Pancreas (tissue), 10 donors: ENCODE data around the gene VAMP2. TPM values are rescaled to one million over a fixed set of nuclear protein-coding genes. Genes with fewer than 3 reads are reported as not detected.

Experiments
- ATAC-seq, 4 donors: fragments of 200-7000 bp; cut with Tn5 transposase; one replicate each; pipeline versions ENCODE4 v1.8.0 to v1.9.1; 2020; ENCODE audit warnings: mild to moderate bottlenecking in 4 of 4, moderate library complexity in 4 of 4
- DNase-seq, 6 donors: peaks; one replicate each; pipeline ENCODE4 v3.0.0-alpha.2; 2020
- FAIRE-seq: peaks from 2 replicates; lab custom pipeline; 2012; peaks lifted over from hg19 to GRCh38; lab: Jason Lieb, UNC
- H3K27ac ChIP-seq, 4 donors: fragments of 200-600 bp; sonication (generic); 1 replicate in 3 of 4; 2 replicates in 1 of 4; pipeline versions ENCODE4 v1.5.0 to v1.8.0; 2020
- H3K27me3 ChIP-seq, 4 donors: fragments of 200-600 bp; one replicate each; pipeline ENCODE4 v1.8.0; 2021
- H3K36me3 ChIP-seq, 3 donors: fragments of 200-600 bp; sonication (generic) in 1 of 3; one replicate each; pipeline versions ENCODE4 v1.5.0 to v1.8.0; 2020 to 2021
- H3K4me1 ChIP-seq, 3 donors: fragments of 200-600 bp; one replicate each; pipeline ENCODE4 v1.8.0; 2021
- H3K4me3 ChIP-seq, 4 donors: fragments of 200-600 bp; sonication (generic) in 2 of 4; one replicate each; pipeline versions ENCODE4 v1.5.0 to v1.8.0; 2020 to 2021
- H3K9me3 ChIP-seq, 4 donors: fragments of 200-600 bp; one replicate each; pipeline ENCODE4 v1.8.0; 2021
- CTCF ChIP-seq, 4 donors: fragments of 200-600 bp; sonication (generic) in 3 of 4; IDR thresholded peaks; one replicate each; pipeline versions ENCODE4 v1.5.0 to v1.8.0; 2021; ENCODE audit warnings: antibody characterized with exemption in 4 of 4
- WGBS, 2 donors: extraction: QIAGEN DNeasy Blood & Tissue Kit; methylation state at CpG; one replicate each; pipeline ENCODE4 v1.1.7; 2013; 5-methylcytosine and 5-hydroxymethylcytosine counted together
- intact Hi-C, 3 donors: fragments of 100-400 bp; cut with DNase I; formaldehyde crosslinking; loops; one replicate each; pipeline versions ENCODE4 v1.11.1 to v1.14.2; 2022
- polyA plus RNA-seq, 2 donors: library from polyadenylated mRNA; stranded (reverse); fragments of 200-250 nt; gene quantifications; one replicate each; pipeline ENCODE4 v1.2.3, GENCODE V29; 2013
- total RNA-seq, 6 donors: library from RNA; stranded (reverse); fragmentation: NEBNext Ultra II Directional in 4 of 6; extraction: Animal tissue kit (Norgen Biotek cat#: 25700) in 4 of 6; gene quantifications; one replicate each; pipeline versions ENCODE4 v1.2.1 to v1.2.4, GENCODE V29; 2021 to 2023
- donor health status: healthy with polysubstance abuse.
- donor health status: DM: no; HTN: no; CAD: no; lungs with moderate emphysema.
- donor health status: DM: no; HTN: no; CAD: no.
- donor health status: control.
- donor health status: control.
- donor health status: Bipolar disorder and iron deficiency.
- donor health status: DM: yes; HTN: yes; CAD: no.
- donor health status: DM: no; HTN: no; CAD: no.
- donor health status: DM: no; HTN: no; CAD: no.
- donor health status: DM: yes; HTN: yes; CAD: no.

VAMP2 gene
- total and polyA plus RNA-seq, 8 donors: 19.5 to 82.0 (median 30.0) TPM

DNA sequence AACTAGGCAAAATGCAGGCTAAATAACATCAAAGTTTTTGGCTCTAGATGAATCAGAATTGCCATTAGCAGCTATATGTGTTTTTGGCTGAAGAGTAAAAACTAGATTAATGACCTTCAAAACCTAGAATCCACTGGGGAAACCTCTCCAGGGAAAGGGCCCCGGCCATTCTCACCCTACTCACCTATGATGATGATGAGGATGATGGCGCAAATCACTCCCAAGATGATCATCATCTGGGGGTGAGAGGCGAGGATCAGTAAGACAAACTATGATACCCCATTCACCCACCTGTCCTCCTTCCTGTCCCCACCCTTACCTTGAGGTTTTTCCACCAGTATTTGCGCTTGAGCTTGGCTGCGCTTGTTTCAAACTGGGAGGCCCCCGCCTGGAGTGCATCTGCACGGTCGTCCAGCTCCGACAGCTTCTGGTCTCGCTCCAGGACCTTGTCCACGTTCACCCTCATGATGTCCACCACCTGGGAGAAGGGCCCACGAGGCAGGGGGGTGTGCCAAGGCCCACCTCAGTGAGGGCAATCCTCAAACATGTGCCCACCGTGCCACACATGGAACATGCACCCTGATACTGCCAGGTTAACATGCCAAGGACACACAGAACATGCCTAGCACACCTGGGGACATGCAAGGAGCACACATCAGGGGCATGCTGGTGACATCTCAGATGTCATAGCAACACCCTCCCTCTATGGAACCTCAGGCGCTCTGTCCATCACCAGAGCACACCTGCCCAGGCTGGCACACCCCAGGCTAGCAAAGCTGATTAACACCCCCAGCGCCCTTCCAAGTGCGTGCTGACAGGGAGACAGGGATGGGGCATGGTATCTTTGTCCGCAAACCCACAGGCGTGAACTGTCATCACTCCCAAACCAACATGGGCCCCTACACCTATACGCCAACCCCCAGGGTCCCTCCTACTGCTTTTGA lies 1.2 kb downstream of the VAMP2 start:
- DNase-seq: peak in 3 of 6 donors; percentile 36 to 65 (median 54)
- Histone ChIP-seq H3K4me1 (peaks cover 17 to 25% (median 17%) of the 10 kb centered on the region in 3 donors), H3K27ac (peak overlapping the region; percentile 82 to 99 (median 96)), H3K36me3 (no peaks in the 10 kb centered on the region), H3K27me3 (no peaks in the 10 kb centered on the region), H3K4me3 (peak overlapping the region; percentile 68 to 100 (median 99)), H3K9me3 (no peaks in the 10 kb centered on the region)
- TF ChIP-seq CTCF (IDR thresholded peaks at IDR 0.05): no peak
- no peak for FAIRE-seq
- intact Hi-C loops: loop anchor here in 1 of 3 donors (5.0 kb wide), 1 partner anchor 34 kb away; no protein-coding TSS in a partner anchor
- 31 to 38% methylated on average over 19 of the region's 19 CpGs for WGBS, 2 donors
- no peak for ATAC-seq

GRCh38 chr17:8160741-8161221 lies 2.0 kb downstream of the VAMP2 start:
- Histone ChIP-seq H3K27me3 (no peaks in the 10 kb centered on the region), H3K4me1 (peaks cover 17 to 25% (median 17%) of the 10 kb centered on the region in 3 donors), H3K36me3 (no peaks in the 10 kb centered on the region), H3K4me3 (peak overlapping the region in 1 of 4 donors; percentile 99), H3K27ac (peak overlapping the region in 2 of 4 donors; percentile 98 to 99), H3K9me3 (no peaks in the 10 kb centered on the region)
- WGBS, 2 donors: 45% methylated on average over 5 of the region's 5 CpGs
- no peak for FAIRE-seq
- intact Hi-C loops: loop anchor here in 1 of 3 donors (5.0 kb wide), 1 partner anchor 33 kb away; no protein-coding TSS in a partner anchor
- ATAC-seq: no peak
- peak in 2 of 6 donors; percentile 27 to 46 for DNase-seq
- TF ChIP-seq CTCF (IDR thresholded peaks at IDR 0.05): no peak

- FAIRE-seq (no peak), ATAC-seq (no peak), DNase-seq (no peak)
- intact Hi-C loops: loop anchor here in 1 of 3 donors (5.0 kb wide), 1 partner anchor 33 kb away; no protein-coding TSS in a partner anchor
- H3K27me3 ChIP-seq: no peaks in the 10 kb centered on the region
- H3K9me3 ChIP-seq: no peaks in the 10 kb centered on the region
- TF ChIP-seq CTCF (IDR thresholded peaks at IDR 0.05): no peak
- no peaks in the 10 kb centered on the region for H3K36me3 ChIP-seq
- H3K4me1 ChIP-seq: peaks cover 17 to 26% (median 17%) of the 10 kb centered on the region in 3 donors
- H3K4me3 ChIP-seq: no peak overlapping the region
- WGBS, 2 donors: 57 to 61% methylated on average over 3 to 4 of the region's 4 CpGs
- H3K27ac ChIP-seq: no peak overlapping the region
These were observed 2.5 kb downstream of the VAMP2 start for GRCh38 chr17:8160224-8160577.

DNA sequence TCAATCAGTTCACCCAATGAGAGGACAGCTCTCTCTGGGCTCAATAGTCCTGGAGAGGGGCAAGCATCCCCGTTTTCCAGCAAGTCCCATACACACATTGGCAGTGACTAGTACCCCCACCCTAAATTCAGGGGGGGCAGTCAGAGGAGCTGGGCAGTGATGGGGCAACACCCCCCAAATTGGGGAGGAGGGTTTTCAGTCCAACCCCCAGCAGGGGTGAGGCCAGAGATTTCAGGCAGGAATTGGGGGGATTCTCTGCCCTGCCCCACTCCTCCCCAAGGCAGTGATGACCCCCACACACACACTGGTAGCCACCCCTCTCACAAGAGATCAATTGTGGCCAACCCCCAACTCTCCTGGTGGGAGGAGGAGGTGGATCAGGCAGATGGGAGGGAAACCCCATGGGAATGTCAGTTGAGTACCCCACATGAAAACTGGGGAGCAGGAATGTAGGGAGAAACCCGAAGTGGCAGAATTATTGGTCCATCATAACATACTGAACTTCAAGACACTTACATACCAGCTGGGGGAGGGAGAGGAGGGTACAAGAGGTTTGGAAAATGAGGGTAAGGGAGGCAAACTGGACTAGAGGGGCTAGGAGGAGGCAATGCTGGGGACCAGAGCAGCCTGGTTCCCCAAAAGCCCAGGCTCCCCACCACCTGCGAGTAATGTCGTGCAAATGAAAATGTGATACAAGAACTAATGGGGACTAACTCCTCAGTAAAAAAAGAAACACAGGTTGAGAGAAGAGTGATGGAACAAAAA lies 3.1 kb downstream of the VAMP2 start:
- no peaks in the 10 kb centered on the region for H3K36me3 ChIP-seq
- H3K4me3 ChIP-seq: no peak overlapping the region
- ATAC-seq (no peak), DNase-seq (peak in 3 of 6 donors; percentile 25 to 42 (median 36)), FAIRE-seq (no peak)
- TF ChIP-seq CTCF (IDR thresholded peaks at IDR 0.05): no peak
- no peaks in the 10 kb centered on the region for H3K9me3 ChIP-seq
- no peaks in the 10 kb centered on the region for H3K27me3 ChIP-seq
- peaks cover 17 to 32% (median 17%) of the 10 kb centered on the region in 3 donors for H3K4me1 ChIP-seq
- intact Hi-C loops: loop anchor here in 1 of 3 donors (5.0 kb wide), 1 partner anchor 32 kb away; no protein-coding TSS in a partner anchor
- WGBS, 2 donors: 65 to 66% methylated on average over 4 of the region's 4 CpGs
- no peak overlapping the region for H3K27ac ChIP-seq
